Caco-2 (cell line): ENCODE results near the gene RAMP1. TPM values are rescaled to one million over a fixed set of nuclear protein-coding genes. Genes with fewer than 3 reads are reported as not detected.

Source experiments
- BruUV-seq: library from RNA; stranded (reverse); fragments of 400-500 nt; replicated peaks from 2 replicates; lab custom pipeline; 2021; lab: Mats Ljungman, UMichigan
- CTCF ChIA-PET: fragments of 300-600 bp; sonication (Branson Sonifier 250); formaldehyde crosslinking; loops from one replicate; lab custom pipeline; 2022; ENCODE audit warnings: antibody characterized with exemption; lab: Charles Lee
- POLR2A ChIA-PET: fragments of 300-600 bp; sonication (Branson Sonifier 250); formaldehyde crosslinking; loops from one replicate; lab custom pipeline; 2022; ENCODE audit warnings: antibody characterized with exemption; lab: Charles Lee
- DNase-seq, 2 experiments: peaks; one replicate each; pipeline versions ENCODE4 v3.0.0 to v3.0.0-alpha.2; 2020 to 2022
- H3K27me3 ChIP-seq: replicated peaks from 2 replicates; pipeline ENCODE4 v1.6.0; 2011; ENCODE audit warnings: low read length; ENCODE audit not compliant: control insufficient read depth, insufficient read depth
- H3K36me3 ChIP-seq: 2 replicates; pipeline ENCODE4 v1.5.1; 2011; ENCODE audit warnings: low read length; ENCODE audit not compliant: control insufficient read depth, insufficient read depth
- H3K4me1 ChIP-seq: fragments of 250-450 bp; sonication (Bioruptor Pico); 2 replicates; pipeline ENCODE4 v1.5.1; 2020; ENCODE audit warnings: mild to moderate bottlenecking
- H3K4me3 ChIP-seq: 2 replicates; pipeline ENCODE4 v1.5.1; 2011; ENCODE audit warnings: low read depth, mild to moderate bottlenecking, control low read depth, low read length
- H3K9me3 ChIP-seq: fragments of 250-450 bp; sonication (Bioruptor Pico); 2 replicates; pipeline ENCODE4 v1.5.1; 2020; ENCODE audit warnings: mild to moderate bottlenecking, moderate library complexity
- H3K27ac Mint-ChIP-seq: one replicate; pipeline ENCODE4 v1.8.0; 2022; ENCODE audit warnings: mixed read lengths; ENCODE audit not compliant: unreplicated experiment
- H3K27me3 Mint-ChIP-seq: one replicate; pipeline ENCODE4 v1.8.0; 2022; ENCODE audit warnings: mixed read lengths; ENCODE audit not compliant: insufficient read depth, unreplicated experiment
- H3K36me3 Mint-ChIP-seq: one replicate; pipeline ENCODE4 v1.8.0; 2022; ENCODE audit warnings: mild to moderate bottlenecking, mixed read lengths; ENCODE audit not compliant: insufficient read depth, unreplicated experiment
- H3K4me1 Mint-ChIP-seq: one replicate; pipeline ENCODE4 v1.8.0; 2022; ENCODE audit warnings: low read depth, mixed read lengths; ENCODE audit not compliant: unreplicated experiment
- H3K4me3 Mint-ChIP-seq: one replicate; pipeline ENCODE4 v1.8.0; 2022; ENCODE audit warnings: mild to moderate bottlenecking, moderate library complexity, mixed read lengths; ENCODE audit not compliant: unreplicated experiment
- H3K9me3 Mint-ChIP-seq: one replicate; pipeline ENCODE4 v1.8.0; 2022; ENCODE audit warnings: mixed read lengths; ENCODE audit not compliant: unreplicated experiment
- CTCF ChIP-seq, 2 experiments: fragments of 200-600 bp in 1 of 2; IDR thresholded peaks; 1 replicate in 1 of 2; 2 replicates in 1 of 2; pipeline versions ENCODE4 v1.5.1 to v1.8.0; 2011 to 2022; ENCODE audit warnings: antibody characterized with exemption in 1 of 2, control low read depth in 1 of 2, inconsistent platforms in 1 of 2, low read depth in 1 of 2, low read length in 1 of 2, mild to moderate bottlenecking in 1 of 2, moderate library complexity in 1 of 2; ENCODE audit not compliant: insufficient read depth in 1 of 2, severe bottlenecking in 1 of 2, unreplicated experiment in 1 of 2
- intact Hi-C: fragments of 100-400 bp; cut with micrococcal nuclease; formaldehyde crosslinking; loops from one replicate; pipeline ENCODE4 v1.10.0; 2022; ENCODE audit not compliant: unreplicated experiment
- total RNA-seq: library from RNA; stranded (reverse); gene quantifications from 2 replicates; pipeline ENCODE4 v1.2.3, GENCODE V29; 2022

The RAMP1 gene
- total RNA-seq, 1 experiment from 2014 or later: 2.2 TPM

GRCh38 chr2:237955640-237956401, 96.4 kb downstream of the RAMP1 start:
- no peak for TF ChIP-seq CTCF (IDR thresholded peaks at IDR 0.05; ENCODE audit: insufficient read depth in 1 of 2, low read depth in 1 of 2, low read length in 1 of 2, severe bottlenecking in 1 of 2, unreplicated experiment in 1 of 2)
- Mint-ChIP-seq H3K27ac (no peak overlapping the region), H3K4me3 (no peak overlapping the region), H3K27me3 (no peaks in the 10 kb centered on the region), H3K36me3 (no peaks in the 10 kb centered on the region), H3K9me3 (no peaks in the 10 kb centered on the region), H3K4me1 (no peaks in the 10 kb centered on the region)
- CTCF ChIA-PET: no interaction called here
- Histone ChIP-seq H3K27me3 (no peaks in the 10 kb centered on the region), H3K4me3 (no peak overlapping the region), H3K9me3 (no peaks in the 10 kb centered on the region), H3K36me3 (no peaks in the 10 kb centered on the region), H3K4me1 (no peaks in the 10 kb centered on the region)
- intact Hi-C loops: no loop called here
- POLR2A ChIA-PET: no interaction called here
- BruUV-seq: no TSS peak
- DNase-seq: no peak

GRCh38 chr2:237956402-237956736, 96.9 kb downstream of the RAMP1 start:
- no peak for TF ChIP-seq CTCF (IDR thresholded peaks at IDR 0.05; ENCODE audit: insufficient read depth in 1 of 2, low read depth in 1 of 2, low read length in 1 of 2, severe bottlenecking in 1 of 2, unreplicated experiment in 1 of 2)
- intact Hi-C loops: no loop called here
- Mint-ChIP-seq H3K9me3 (no peaks in the 10 kb centered on the region), H3K36me3 (no peaks in the 10 kb centered on the region), H3K4me3 (no peak overlapping the region), H3K27me3 (no peaks in the 10 kb centered on the region), H3K4me1 (no peaks in the 10 kb centered on the region), H3K27ac (no peak overlapping the region)
- Histone ChIP-seq H3K27me3 (no peaks in the 10 kb centered on the region), H3K4me1 (no peaks in the 10 kb centered on the region), H3K4me3 (no peak overlapping the region), H3K9me3 (no peaks in the 10 kb centered on the region), H3K36me3 (no peaks in the 10 kb centered on the region)
- CTCF ChIA-PET: no interaction called here
- no TSS peak for BruUV-seq
- POLR2A ChIA-PET: no interaction called here
- DNase-seq: no peak

GRCh38 chr2:237961637-237962036, 102.2 kb downstream of the RAMP1 start:
- no peak overlapping the region for H3K4me3 ChIP-seq
- H3K36me3 ChIP-seq: no peaks in the 10 kb centered on the region
- no peaks in the 10 kb centered on the region for H3K4me1 ChIP-seq
- BruUV-seq: no TSS peak
- TF ChIP-seq CTCF (IDR thresholded peaks at IDR 0.05; ENCODE audit: insufficient read depth in 1 of 2, low read depth in 1 of 2, low read length in 1 of 2, severe bottlenecking in 1 of 2, unreplicated experiment in 1 of 2): no peak
- Mint-ChIP-seq H3K4me1 (no peaks in the 10 kb centered on the region), H3K27me3 (no peaks in the 10 kb centered on the region), H3K36me3 (no peaks in the 10 kb centered on the region), H3K27ac (no peak overlapping the region), H3K9me3 (no peaks in the 10 kb centered on the region), H3K4me3 (no peak overlapping the region)
- no peak for DNase-seq
- no peaks in the 10 kb centered on the region for H3K9me3 ChIP-seq
- CTCF ChIA-PET: no interaction called here
- intact Hi-C loops: no loop called here
- POLR2A ChIA-PET: no interaction called here
- no peaks in the 10 kb centered on the region for H3K27me3 ChIP-seq

Other genes with a start within 250 kb of the RAMP1 start
- gene LRRFIP1, start 232.0 kb upstream of the RAMP1 start, total RNA-seq: 37.1 and 40.8 TPM in 2 replicates
- gene RBM44, start 60.8 kb upstream of the RAMP1 start, total RNA-seq: 0.14 TPM in 1 of 2 replicates, not detected in the other
- gene UBE2F, start 107.4 kb downstream of the RAMP1 start, total RNA-seq: 33.9 and 38.9 TPM in 2 replicates
- 21.2 and 21.7 TPM in 2 replicates for gene SCLY, start 201.4 kb downstream of the RAMP1 start, total RNA-seq
- not detected in 2 replicates for gene ESPNL, start 240.7 kb downstream of the RAMP1 start, total RNA-seq